Nephron progenitor cell (in vitro differentiated cells): ENCODE data around the gene COL27A1.

Experiments
- DNase-seq: peaks from one replicate; pipeline ENCODE4 v3.0.0; 2021
- H3K27ac Mint-ChIP-seq: 2 replicates; pipeline ENCODE4 v1.8.0; 2021; ENCODE audit warnings: mild to moderate bottlenecking, moderate library complexity, mixed read lengths
- H3K27me3 Mint-ChIP-seq: 2 replicates; pipeline ENCODE4 v1.8.0; 2021; ENCODE audit warnings: mild to moderate bottlenecking, low read depth, mixed read lengths; ENCODE audit not compliant: poor library complexity
- H3K36me3 Mint-ChIP-seq: 2 replicates; pipeline ENCODE4 v1.8.0; 2021; ENCODE audit warnings: low read depth, mixed read lengths
- H3K4me1 Mint-ChIP-seq: 2 replicates; pipeline ENCODE4 v1.8.0; 2021; ENCODE audit warnings: mixed read lengths
- H3K4me3 Mint-ChIP-seq: 2 replicates; pipeline ENCODE4 v1.8.0; 2021; ENCODE audit warnings: mild to moderate bottlenecking, moderate library complexity, mixed read lengths
- H3K9me3 Mint-ChIP-seq: 2 replicates; pipeline ENCODE4 v1.8.0; 2021; ENCODE audit warnings: mild to moderate bottlenecking, moderate library complexity, mixed read lengths
- CTCF ChIP-seq: fragments of 200-600 bp; sonication (generic); IDR thresholded peaks from 2 replicates; pipeline ENCODE4 v1.5.0; 2021; ENCODE audit warnings: antibody characterized with exemption

The COL27A1 gene

GRCh38 chr9:114171500-114171899, 16.2 kb downstream of the COL27A1 start:
- no peak overlapping the region for H3K27ac Mint-ChIP-seq
- H3K4me1 Mint-ChIP-seq = peaks cover 61% of the 10 kb centered on the region
- no peaks in the 10 kb centered on the region for H3K9me3 Mint-ChIP-seq
- peaks cover 3% of the 10 kb centered on the region for H3K27me3 Mint-ChIP-seq
- no peak overlapping the region for H3K4me3 Mint-ChIP-seq
- H3K36me3 Mint-ChIP-seq = peaks cover 10% of the 10 kb centered on the region
- no peak for TF ChIP-seq CTCF
- DNase-seq = no peak

GRCh38 chr9:114172981-114173833, 17.9 kb downstream of the COL27A1 start:
- Mint-ChIP-seq H3K27me3 (peaks cover 7% of the 10 kb centered on the region), H3K4me3 (no peak overlapping the region), H3K4me1 (peaks cover 71% of the 10 kb centered on the region), H3K36me3 (peaks cover 9% of the 10 kb centered on the region), H3K9me3 (no peaks in the 10 kb centered on the region), H3K27ac (peak overlapping the region; percentile 48)
- TF ChIP-seq CTCF = no peak
- DNase-seq = no peak

GRCh38 chr9:114174557-114174875, 19.2 kb downstream of the COL27A1 start:
- peaks cover 3% of the 10 kb centered on the region for H3K36me3 Mint-ChIP-seq
- no peaks in the 10 kb centered on the region for H3K9me3 Mint-ChIP-seq
- H3K27me3 Mint-ChIP-seq = peaks cover 7% of the 10 kb centered on the region
- H3K4me3 Mint-ChIP-seq = no peak overlapping the region
- peaks cover 58% of the 10 kb centered on the region for H3K4me1 Mint-ChIP-seq
- no peak for DNase-seq
- peak overlapping the region; percentile 45 for H3K27ac Mint-ChIP-seq
- TF ChIP-seq CTCF = no peak

- TF ChIP-seq CTCF = no peak
- Mint-ChIP-seq H3K4me3 (no peak overlapping the region), H3K36me3 (peaks cover 4% of the 10 kb centered on the region), H3K27ac (peak overlapping the region; percentile 82), H3K9me3 (no peaks in the 10 kb centered on the region), H3K27me3 (peaks cover 7% of the 10 kb centered on the region), H3K4me1 (peaks cover 52% of the 10 kb centered on the region)
- no peak for DNase-seq
Measured at GRCh38 chr9:114174876-114175771, 19.8 kb downstream of the COL27A1 start.

GRCh38 chr9:114176624-114177291, 21.4 kb downstream of the COL27A1 start:
- DNase-seq = no peak
- Mint-ChIP-seq H3K27me3 (peaks cover 7% of the 10 kb centered on the region), H3K27ac (peak overlapping the region; percentile 64), H3K36me3 (peaks cover 4% of the 10 kb centered on the region), H3K4me3 (no peak overlapping the region), H3K9me3 (no peaks in the 10 kb centered on the region), H3K4me1 (peaks cover 57% of the 10 kb centered on the region)
- no peak for TF ChIP-seq CTCF
